Lower leg skin (tissue), 4 donors: ENCODE results near the gene CAPN1. TPM values are rescaled to one million over a fixed set of nuclear protein-coding genes. Genes with fewer than 3 reads are reported as not detected.

ENCODE experiments used
- DNase-seq, 2 donors: peaks; one replicate each; pipeline ENCODE4 v3.0.0-alpha.2; 2019; ENCODE audit warnings: low spot score in 2 of 2
- H3K4me3 ChIP-seq: fragments of 200-600 bp; sonication (generic); 2 replicates; pipeline ENCODE4 v1.5.1; 2017; ENCODE audit warnings: mild to moderate bottlenecking, low read depth; ENCODE audit not compliant: poor library complexity, severe bottlenecking
- CTCF ChIP-seq, 3 donors: fragments of 450-650 bp; IDR thresholded peaks; one replicate each; pipeline ENCODE4 v1.5.1; 2016; ENCODE audit warnings: antibody characterized with exemption in 3 of 3, mild to moderate bottlenecking in 3 of 3, moderate library complexity in 2 of 3
- POLR2A ChIP-seq, 2 donors: fragments of 450-650 bp; IDR thresholded peaks; one replicate each; pipeline ENCODE4 v1.6.1; 2016 to 2017; ENCODE audit warnings: antibody characterized with exemption in 2 of 2, mild to moderate bottlenecking in 1 of 2, moderate library complexity in 1 of 2
- WGBS, 2 donors: methylation state at CpG; one replicate each; pipeline ENCODE4 v1.1.5; 2018; 5-methylcytosine and 5-hydroxymethylcytosine counted together
- intact Hi-C: fragments of 100-400 bp; cut with DNase I; formaldehyde crosslinking; loops from one replicate; pipeline ENCODE4 v1.15.0; 2023; ENCODE audit warnings: low total_unique reads
- total RNA-seq, 4 donors: library from RNA; depleted of rRNA; stranded (reverse); fragments of >200 nt; gene quantifications; one replicate each; pipeline ENCODE4 v1.1.0, GENCODE V29; 2016

Gene CAPN1
- total RNA-seq, 4 donors from 2014 or later = 284 to 464 (median 363) TPM

GRCh38 chr11:65212226-65212801 lies 30.6 kb downstream of the CAPN1 start:
- TF ChIP-seq POLR2A (IDR thresholded peaks at IDR 0.05) (no peak), CTCF (IDR thresholded peaks at IDR 0.05) (no peak)
- WGBS, 2 donors = 74 to 75% methylated on average over 13 of the region's 13 CpGs
- DNase-seq = peak in 1 of 2 donors; percentile 79
- intact Hi-C loops = no loop called here
- no peak overlapping the region for H3K4me3 ChIP-seq

- WGBS, 2 donors = 45 to 53% methylated on average over 15 to 17 of the region's 26 CpGs
- peak in 1 of 2 donors; percentile 83 for DNase-seq
- TF ChIP-seq POLR2A (IDR thresholded peaks at IDR 0.05) = no peak
- TF ChIP-seq CTCF (IDR thresholded peaks at IDR 0.05) = no peak
- intact Hi-C loops = no loop called here
- no peak overlapping the region for H3K4me3 ChIP-seq
Observed at GRCh38 chr11:65213322-65214211, 31.8 kb downstream of the CAPN1 start.

- intact Hi-C loops = no loop called here
- peak in 1 of 2 donors; percentile 7 for DNase-seq
- TF ChIP-seq CTCF (IDR thresholded peaks at IDR 0.05) = no peak
- TF ChIP-seq POLR2A (IDR thresholded peaks at IDR 0.05) = no peak
- 74 to 95% methylated on average over 9 to 14 of the region's 16 CpGs for WGBS, 2 donors
- no peak overlapping the region for H3K4me3 ChIP-seq
Observed at GRCh38 chr11:65214212-65214845, 32.6 kb downstream of the CAPN1 start.

GRCh38 chr11:65215441-65216076 lies 33.8 kb downstream of the CAPN1 start:
- peak in 1 of 2 donors; percentile 59 for DNase-seq
- intact Hi-C loops = no loop called here

More at GRCh38 chr11:65215441-65216076, 33.8 kb downstream of the CAPN1 start:
- WGBS, 2 donors = 92 to 94% methylated on average over 24 of the region's 24 CpGs
- no peak for TF ChIP-seq CTCF (IDR thresholded peaks at IDR 0.05)
- no peak for TF ChIP-seq POLR2A (IDR thresholded peaks at IDR 0.05)
- no peak overlapping the region for H3K4me3 ChIP-seq
